Caco-2 (cell line): Measurements from ENCODE around the gene LRP5. TPM values are rescaled to one million over a fixed set of nuclear protein-coding genes. Genes with fewer than 3 reads are reported as not detected.

Experiments used
- BruUV-seq: library from RNA; stranded (reverse); fragments of 400-500 nt; replicated peaks from 2 replicates; lab custom pipeline; 2021; lab: Mats Ljungman, UMichigan
- CTCF ChIA-PET: fragments of 300-600 bp; sonication (Branson Sonifier 250); formaldehyde crosslinking; loops from one replicate; lab custom pipeline; 2022; ENCODE audit warnings: antibody characterized with exemption; lab: Charles Lee
- POLR2A ChIA-PET: fragments of 300-600 bp; sonication (Branson Sonifier 250); formaldehyde crosslinking; loops from one replicate; lab custom pipeline; 2022; ENCODE audit warnings: antibody characterized with exemption; lab: Charles Lee
- DNase-seq, 2 experiments: peaks; one replicate each; pipeline versions ENCODE4 v3.0.0 to v3.0.0-alpha.2; 2020 to 2022
- H3K27me3 ChIP-seq: replicated peaks from 2 replicates; pipeline ENCODE4 v1.6.0; 2011; ENCODE audit warnings: low read length; ENCODE audit not compliant: control insufficient read depth, insufficient read depth
- H3K36me3 ChIP-seq: 2 replicates; pipeline ENCODE4 v1.5.1; 2011; ENCODE audit warnings: low read length; ENCODE audit not compliant: control insufficient read depth, insufficient read depth
- H3K4me1 ChIP-seq: fragments of 250-450 bp; sonication (Bioruptor Pico); 2 replicates; pipeline ENCODE4 v1.5.1; 2020; ENCODE audit warnings: mild to moderate bottlenecking
- H3K4me3 ChIP-seq: 2 replicates; pipeline ENCODE4 v1.5.1; 2011; ENCODE audit warnings: low read depth, mild to moderate bottlenecking, control low read depth, low read length
- H3K9me3 ChIP-seq: fragments of 250-450 bp; sonication (Bioruptor Pico); 2 replicates; pipeline ENCODE4 v1.5.1; 2020; ENCODE audit warnings: mild to moderate bottlenecking, moderate library complexity
- H3K27ac Mint-ChIP-seq: one replicate; pipeline ENCODE4 v1.8.0; 2022; ENCODE audit warnings: mixed read lengths; ENCODE audit not compliant: unreplicated experiment
- H3K27me3 Mint-ChIP-seq: one replicate; pipeline ENCODE4 v1.8.0; 2022; ENCODE audit warnings: mixed read lengths; ENCODE audit not compliant: insufficient read depth, unreplicated experiment
- H3K36me3 Mint-ChIP-seq: one replicate; pipeline ENCODE4 v1.8.0; 2022; ENCODE audit warnings: mild to moderate bottlenecking, mixed read lengths; ENCODE audit not compliant: insufficient read depth, unreplicated experiment
- H3K4me1 Mint-ChIP-seq: one replicate; pipeline ENCODE4 v1.8.0; 2022; ENCODE audit warnings: low read depth, mixed read lengths; ENCODE audit not compliant: unreplicated experiment
- H3K4me3 Mint-ChIP-seq: one replicate; pipeline ENCODE4 v1.8.0; 2022; ENCODE audit warnings: mild to moderate bottlenecking, moderate library complexity, mixed read lengths; ENCODE audit not compliant: unreplicated experiment
- H3K9me3 Mint-ChIP-seq: one replicate; pipeline ENCODE4 v1.8.0; 2022; ENCODE audit warnings: mixed read lengths; ENCODE audit not compliant: unreplicated experiment
- intact Hi-C: fragments of 100-400 bp; cut with micrococcal nuclease; formaldehyde crosslinking; loops from one replicate; pipeline ENCODE4 v1.10.0; 2022; ENCODE audit not compliant: unreplicated experiment
- total RNA-seq: library from RNA; stranded (reverse); gene quantifications from 2 replicates; pipeline ENCODE4 v1.2.3, GENCODE V29; 2022
- TF ChIP-seq, protein P1 (sequence below), 2 experiments: fragments of 200-600 bp in 1 of 2; IDR thresholded peaks; 1 replicate in 1 of 2; 2 replicates in 1 of 2; pipeline versions ENCODE4 v1.5.1 to v1.8.0; 2011 to 2022; ENCODE audit warnings: antibody characterized with exemption in 1 of 2, control low read depth in 1 of 2, inconsistent platforms in 1 of 2, low read depth in 1 of 2, low read length in 1 of 2, mild to moderate bottlenecking in 1 of 2, moderate library complexity in 1 of 2; ENCODE audit not compliant: insufficient read depth in 1 of 2, severe bottlenecking in 1 of 2, unreplicated experiment in 1 of 2

LRP5 gene
- total RNA-seq, 1 experiment from 2014 or later: 94.3 TPM

DNA sequence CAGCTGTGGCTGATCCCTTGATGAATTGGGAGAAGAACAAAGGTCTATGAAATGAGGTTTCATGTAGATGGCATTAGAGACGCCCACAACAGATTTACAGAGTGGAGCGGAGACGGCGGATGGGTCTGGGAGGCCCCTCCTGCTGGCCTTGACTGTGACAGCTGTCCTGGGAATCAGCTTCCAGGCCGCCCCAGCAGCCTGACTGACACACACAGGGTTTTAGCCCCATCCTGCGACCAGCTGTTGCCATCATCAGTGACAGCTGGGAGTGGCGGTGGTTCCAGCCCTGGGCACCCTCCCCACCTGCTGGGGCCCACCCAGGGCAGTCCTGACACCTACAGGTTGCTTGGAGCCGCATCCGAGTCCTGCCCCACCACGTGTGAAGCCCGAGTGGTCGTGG, 84.1 kb downstream of the LRP5 start:
- ChIA-PET CTCF (no interaction called here), POLR2A (no interaction called here)
- Mint-ChIP-seq H3K27me3 (no peaks in the 10 kb centered on the region), H3K36me3 (peaks cover 37% of the 10 kb centered on the region), H3K27ac (no peak overlapping the region), H3K4me1 (no peaks in the 10 kb centered on the region), H3K9me3 (no peaks in the 10 kb centered on the region), H3K4me3 (no peak overlapping the region)
- TF ChIP-seq, protein P1, sequence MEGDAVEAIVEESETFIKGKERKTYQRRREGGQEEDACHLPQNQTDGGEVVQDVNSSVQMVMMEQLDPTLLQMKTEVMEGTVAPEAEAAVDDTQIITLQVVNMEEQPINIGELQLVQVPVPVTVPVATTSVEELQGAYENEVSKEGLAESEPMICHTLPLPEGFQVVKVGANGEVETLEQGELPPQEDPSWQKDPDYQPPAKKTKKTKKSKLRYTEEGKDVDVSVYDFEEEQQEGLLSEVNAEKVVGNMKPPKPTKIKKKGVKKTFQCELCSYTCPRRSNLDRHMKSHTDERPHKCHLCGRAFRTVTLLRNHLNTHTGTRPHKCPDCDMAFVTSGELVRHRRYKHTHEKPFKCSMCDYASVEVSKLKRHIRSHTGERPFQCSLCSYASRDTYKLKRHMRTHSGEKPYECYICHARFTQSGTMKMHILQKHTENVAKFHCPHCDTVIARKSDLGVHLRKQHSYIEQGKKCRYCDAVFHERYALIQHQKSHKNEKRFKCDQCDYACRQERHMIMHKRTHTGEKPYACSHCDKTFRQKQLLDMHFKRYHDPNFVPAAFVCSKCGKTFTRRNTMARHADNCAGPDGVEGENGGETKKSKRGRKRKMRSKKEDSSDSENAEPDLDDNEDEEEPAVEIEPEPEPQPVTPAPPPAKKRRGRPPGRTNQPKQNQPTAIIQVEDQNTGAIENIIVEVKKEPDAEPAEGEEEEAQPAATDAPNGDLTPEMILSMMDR (IDR thresholded peaks at IDR 0.05; ENCODE audit: insufficient read depth in 1 of 2, low read depth in 1 of 2, low read length in 1 of 2, severe bottlenecking in 1 of 2, unreplicated experiment in 1 of 2): no peak
- intact Hi-C loops: no loop called here
- BruUV-seq: no TSS peak
- H3K27me3 ChIP-seq: no peaks in the 10 kb centered on the region
- no peak overlapping the region for H3K4me3 ChIP-seq
- no peaks in the 10 kb centered on the region for H3K4me1 ChIP-seq
- H3K9me3 ChIP-seq: no peaks in the 10 kb centered on the region
- H3K36me3 ChIP-seq: peaks cover 10% of the 10 kb centered on the region
- no peak for DNase-seq

DNA sequence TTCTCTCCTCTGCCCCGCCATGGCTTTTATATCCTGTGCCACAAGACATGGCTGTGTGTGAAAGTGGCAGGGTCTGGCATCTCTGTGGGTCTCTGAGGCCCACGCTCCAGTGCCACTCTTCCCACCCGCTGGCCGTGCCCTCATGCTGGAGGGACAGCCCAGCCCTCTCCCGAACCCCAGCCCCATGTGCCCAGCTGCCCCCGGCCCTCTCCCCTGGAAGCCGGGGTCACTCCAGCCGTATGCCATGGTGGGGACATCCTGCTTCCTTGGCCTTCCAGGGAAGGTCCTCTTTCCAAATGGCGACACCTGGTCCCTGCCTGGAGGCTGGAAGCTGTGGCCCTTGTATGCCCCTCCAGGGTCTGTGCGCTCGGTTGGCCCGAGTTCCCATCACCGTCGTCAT, 84.9 kb downstream of the LRP5 start:
- no peak for DNase-seq
- ChIA-PET POLR2A (no interaction called here), CTCF (no interaction called here)
- H3K4me1 ChIP-seq: no peaks in the 10 kb centered on the region
- TF ChIP-seq, protein P1 (IDR thresholded peaks at IDR 0.05; ENCODE audit: insufficient read depth in 1 of 2, low read depth in 1 of 2, low read length in 1 of 2, severe bottlenecking in 1 of 2, unreplicated experiment in 1 of 2): no peak
- H3K36me3 Mint-ChIP-seq: peaks cover 37% of the 10 kb centered on the region
- H3K27ac Mint-ChIP-seq: no peak overlapping the region
- no peaks in the 10 kb centered on the region for H3K4me1 Mint-ChIP-seq
- peaks cover 9% of the 10 kb centered on the region; the same call in 1 of the 2 replicates for H3K36me3 ChIP-seq
- no TSS peak for BruUV-seq
- intact Hi-C loops: no loop called here
- H3K27me3 Mint-ChIP-seq: no peaks in the 10 kb centered on the region
- H3K4me3 ChIP-seq: no peak overlapping the region
- H3K9me3 Mint-ChIP-seq: no peaks in the 10 kb centered on the region
- H3K9me3 ChIP-seq: no peaks in the 10 kb centered on the region
- H3K27me3 ChIP-seq: no peaks in the 10 kb centered on the region
- H3K4me3 Mint-ChIP-seq: no peak overlapping the region

DNA sequence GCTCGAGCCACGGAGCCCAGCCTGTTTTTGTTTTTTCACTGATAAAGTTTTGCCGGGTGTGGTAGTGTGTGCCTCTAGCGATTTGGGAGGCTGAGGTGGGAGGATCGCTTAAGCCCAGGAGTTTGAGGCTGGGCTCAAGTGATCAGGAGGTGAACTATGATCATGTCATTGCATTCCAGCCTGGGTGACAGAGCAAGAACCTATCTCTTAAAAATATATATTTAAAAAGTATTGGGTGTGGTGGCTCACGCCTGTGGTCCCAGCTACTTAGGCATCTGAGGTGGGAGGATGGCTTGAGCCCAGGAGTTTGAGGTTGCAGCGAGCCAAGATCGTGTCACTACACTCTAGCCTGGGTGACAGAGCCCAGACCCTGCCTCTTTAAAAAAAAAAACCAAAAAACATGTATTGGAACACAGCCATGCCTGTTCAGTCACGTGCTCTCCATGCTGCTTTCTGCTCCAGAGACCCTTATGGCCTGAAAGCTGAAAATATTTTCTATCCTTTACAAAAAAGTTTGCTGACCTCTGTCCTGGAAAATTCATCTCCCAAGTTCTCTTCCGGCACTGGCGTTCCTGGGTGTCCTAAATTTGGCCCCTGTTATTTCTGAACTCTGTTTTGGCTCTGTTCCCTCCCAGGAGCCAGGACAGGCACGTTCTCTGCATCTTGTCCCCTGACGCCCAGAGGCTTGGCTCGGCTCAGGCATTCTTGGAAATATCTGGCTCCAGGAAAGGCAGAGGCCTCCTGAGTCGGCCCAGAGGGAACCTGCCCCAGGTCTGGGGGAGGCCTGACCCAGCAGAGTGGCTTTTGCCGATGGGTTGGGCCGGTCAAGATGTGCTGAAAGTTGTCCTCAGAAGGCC, 86.8 kb downstream of the LRP5 start:
- no peak for DNase-seq
- Mint-ChIP-seq H3K4me1 (no peaks in the 10 kb centered on the region), H3K27me3 (no peaks in the 10 kb centered on the region), H3K9me3 (no peaks in the 10 kb centered on the region), H3K36me3 (peaks cover 52% of the 10 kb centered on the region), H3K27ac (peak overlapping the region; percentile 20), H3K4me3 (no peak overlapping the region)
- intact Hi-C loops: no loop called here
- TF ChIP-seq, protein P1 (IDR thresholded peaks at IDR 0.05; ENCODE audit: insufficient read depth in 1 of 2, low read depth in 1 of 2, low read length in 1 of 2, severe bottlenecking in 1 of 2, unreplicated experiment in 1 of 2): no peak
- ChIA-PET CTCF (no interaction called here), POLR2A (no interaction called here)
- Histone ChIP-seq H3K27me3 (no peaks in the 10 kb centered on the region), H3K9me3 (no peaks in the 10 kb centered on the region), H3K4me1 (no peaks in the 10 kb centered on the region), H3K4me3 (no peak overlapping the region), H3K36me3 (peaks cover 23% of the 10 kb centered on the region)
- BruUV-seq: no TSS peak
